Choroid plexus epithelial cell (primary cell): ENCODE results near the gene TOX3.

Experiments used
- DNase-seq: peaks from one replicate; pipeline ENCODE4 v3.0.0-alpha.2; 2010; ENCODE audit warnings: low read depth
- H3K4me3 ChIP-seq: 2 replicates; pipeline ENCODE4 v1.5.1; 2011; ENCODE audit warnings: low read depth, mild to moderate bottlenecking, control low read depth, low read length, moderate library complexity
- CTCF ChIP-seq: conservative IDR thresholded peaks from 2 replicates; pipeline ENCODE4 v1.5.1; 2011; ENCODE audit warnings: low read depth, mild to moderate bottlenecking, control low read depth, inconsistent platforms, low read length, moderate library complexity

TOX3 gene

GRCh38 chr16:52538511-52538910 lies 8.4 kb downstream of the TOX3 start:
- no peak for TF ChIP-seq CTCF
- DNase-seq: no peak

GRCh38 chr16:52537516-52537915 lies 9.4 kb downstream of the TOX3 start:
- DNase-seq: no peak
- H3K4me3 ChIP-seq: no peak overlapping the region
- no peak for TF ChIP-seq CTCF

More at GRCh38 chr16:52538511-52538910, 8.4 kb downstream of the TOX3 start:
- no peak overlapping the region for H3K4me3 ChIP-seq

- DNase-seq: no peak
- TF ChIP-seq CTCF: no peak
Measured at GRCh38 chr16:52535076-52535475, 11.9 kb downstream of the TOX3 start.

GRCh38 chr16:52533296-52533695 lies 13.6 kb downstream of the TOX3 start:
- no peak for DNase-seq
- no peak for TF ChIP-seq CTCF
- H3K4me3 ChIP-seq: no peak overlapping the region

More at GRCh38 chr16:52535076-52535475, 11.9 kb downstream of the TOX3 start:
- H3K4me3 ChIP-seq: no peak overlapping the region

- H3K4me3 ChIP-seq: no peak overlapping the region
- no peak for DNase-seq
- no peak for TF ChIP-seq CTCF
Measured at GRCh38 chr16:52532384-52532783, 14.6 kb downstream of the TOX3 start.

- DNase-seq: no peak
- H3K4me3 ChIP-seq: no peak overlapping the region
- no peak for TF ChIP-seq CTCF
Measured at GRCh38 chr16:52529226-52529625, 17.7 kb downstream of the TOX3 start.

GRCh38 chr16:52528393-52529065 lies 18.4 kb downstream of the TOX3 start:
- DNase-seq: no peak
- no peak for TF ChIP-seq CTCF
- no peak overlapping the region for H3K4me3 ChIP-seq
